ENCODE results near the gene VGF. TPM values are rescaled to one million over a fixed set of nuclear protein-coding genes. Genes with fewer than 3 reads are reported as not detected.

The VGF gene
- total and polyA plus RNA-seq, 2 donors (not counting 1 experiment from before 2014, with no cell fraction given) = 0.10 to 0.17 TPM

DNA sequence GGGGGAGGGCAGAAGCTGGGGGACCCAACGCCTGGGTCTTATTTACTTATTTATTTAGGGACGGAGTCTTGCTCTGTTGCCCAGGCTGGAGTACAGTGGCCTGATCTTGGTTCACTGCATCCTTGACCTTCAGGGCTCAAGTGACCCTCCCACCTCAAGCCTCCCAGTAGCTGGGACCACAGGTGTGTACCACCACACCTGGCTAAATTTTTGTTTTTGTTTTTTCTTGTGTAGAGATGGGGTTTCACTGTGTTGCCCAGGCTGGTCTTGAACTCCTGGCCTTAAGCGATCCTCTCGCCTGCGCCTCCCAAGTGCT, 37.2 kb upstream of the VGF start:
- POLR2A ChIA-PET = no interaction called here
- H3K4me3 Mint-ChIP-seq = no peak overlapping the region
- H3K27me3 Mint-ChIP-seq = peaks cover 24% of the 10 kb centered on the region

More for the DNA sequence above, 37.2 kb upstream of the VGF start:
- H3K4me1 ChIP-seq (ENCODE audit: control insufficient read depth in 2 of 2, insufficient read depth in 2 of 2, low read length in 2 of 2) = peaks cover 18 to 27% of the 10 kb centered on the region in 2 donors
- H3K27ac Mint-ChIP-seq = no peak overlapping the region
- no peaks in the 10 kb centered on the region for H3K79me2 ChIP-seq (ENCODE audit: control insufficient read depth, insufficient read depth, low read length)
- no peak for TF ChIP-seq EZH2 (IDR thresholded peaks at IDR 0.05; ENCODE audit: borderline replicate concordance, insufficient read depth, low read depth, low read length, poor library complexity, severe bottlenecking)
- TF ChIP-seq, protein P1, sequence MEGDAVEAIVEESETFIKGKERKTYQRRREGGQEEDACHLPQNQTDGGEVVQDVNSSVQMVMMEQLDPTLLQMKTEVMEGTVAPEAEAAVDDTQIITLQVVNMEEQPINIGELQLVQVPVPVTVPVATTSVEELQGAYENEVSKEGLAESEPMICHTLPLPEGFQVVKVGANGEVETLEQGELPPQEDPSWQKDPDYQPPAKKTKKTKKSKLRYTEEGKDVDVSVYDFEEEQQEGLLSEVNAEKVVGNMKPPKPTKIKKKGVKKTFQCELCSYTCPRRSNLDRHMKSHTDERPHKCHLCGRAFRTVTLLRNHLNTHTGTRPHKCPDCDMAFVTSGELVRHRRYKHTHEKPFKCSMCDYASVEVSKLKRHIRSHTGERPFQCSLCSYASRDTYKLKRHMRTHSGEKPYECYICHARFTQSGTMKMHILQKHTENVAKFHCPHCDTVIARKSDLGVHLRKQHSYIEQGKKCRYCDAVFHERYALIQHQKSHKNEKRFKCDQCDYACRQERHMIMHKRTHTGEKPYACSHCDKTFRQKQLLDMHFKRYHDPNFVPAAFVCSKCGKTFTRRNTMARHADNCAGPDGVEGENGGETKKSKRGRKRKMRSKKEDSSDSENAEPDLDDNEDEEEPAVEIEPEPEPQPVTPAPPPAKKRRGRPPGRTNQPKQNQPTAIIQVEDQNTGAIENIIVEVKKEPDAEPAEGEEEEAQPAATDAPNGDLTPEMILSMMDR (IDR thresholded peaks at IDR 0.05) = no peak
- H3K9me3 ChIP-seq (ENCODE audit: control extremely low read depth in 1 of 3, control insufficient read depth in 2 of 3, insufficient read depth in 1 of 3, low read length in 2 of 3) = peaks cover 0 to 19% (median 0%) of the 10 kb centered on the region in 3 donors
- no peaks in the 10 kb centered on the region for H3K36me3 ChIP-seq (replicated peaks in 1 of 2; ENCODE audit: control extremely low read depth in 1 of 2, control insufficient read depth in 1 of 2, extremely low read depth in 1 of 2, insufficient read depth in 2 of 2, low read length in 1 of 2)
- H3K27ac ChIP-seq (ENCODE audit: low read length in 2 of 2) = no peak overlapping the region
- H3K4me2 ChIP-seq (replicated peaks; ENCODE audit: low read depth, low read length, poor library complexity, severe bottlenecking) = peak overlapping the region; percentile 73
- H3K4me1 Mint-ChIP-seq = peaks cover 23% of the 10 kb centered on the region
- H4K20me1 ChIP-seq (ENCODE audit: control insufficient read depth, insufficient read depth, low read length, poor library complexity, severe bottlenecking) = no peaks in the 10 kb centered on the region
- H2AFZ ChIP-seq (ENCODE audit: insufficient read depth, low read depth, low read length, poor library complexity, severe bottlenecking) = no peak overlapping the region
- H3K27me3 ChIP-seq (replicated peaks in 1 of 4; ENCODE audit: control extremely low read depth in 1 of 4, control insufficient read depth in 3 of 4, insufficient read depth in 4 of 4, low read length in 3 of 4) = peaks cover 0 to 39% (median 16%) of the 10 kb centered on the region in 4 experiments
- H3K9ac ChIP-seq (ENCODE audit: low read length) = no peak overlapping the region
- no peak for DNase-seq
- intact Hi-C loops (cut with micrococcal nuclease) = no loop called here
- no peak for ATAC-seq (ENCODE audit: low read depth)
- WGBS (ENCODE audit: insufficient coverage) = 100% methylated on average over 3 of the region's 5 CpGs
- CTCF ChIA-PET = interaction anchor here (2.8 kb wide), 1 partner anchor 59 kb away, joined by 10 read pairs; no protein-coding TSS in a partner anchor
- H3K9me3 Mint-ChIP-seq (ENCODE audit: insufficient read depth) = no peaks in the 10 kb centered on the region
- H3K4me3 ChIP-seq (ENCODE audit: control extremely low read depth in 1 of 5, extremely low read depth in 1 of 5, insufficient read depth in 1 of 5, low read depth in 2 of 5, low read length in 4 of 5) = no peak overlapping the region

Measured in B cell (primary cell).